T-helper 2 cell treated with Interferon-gamma antibody and Interleukin-4, amounts not matched to agents 5 μg/mL and 100 μg/mL, for 36 hours (primary cell): Measurements from ENCODE around the gene PCED1B.
"Not testable (repeated sequence)": the region's sequence is repeated elsewhere in the genome, so short reads cannot be mapped to it uniquely, and the experiment has no call there.

ENCODE experiments used
- DNase-seq: peaks from one replicate; pipeline ENCODE4 v3.0.0; 2021; ENCODE audit warnings: low spot score
- H3K27ac Mint-ChIP-seq: one replicate; pipeline ENCODE4 v1.8.0; 2021; ENCODE audit warnings: mild to moderate bottlenecking, mixed read lengths
- H3K27me3 Mint-ChIP-seq: one replicate; pipeline ENCODE4 v1.8.0; 2021; ENCODE audit warnings: low read depth, mixed read lengths
- H3K36me3 Mint-ChIP-seq: one replicate; pipeline ENCODE4 v1.8.0; 2021; ENCODE audit warnings: low read depth, mixed read lengths
- H3K4me1 Mint-ChIP-seq: one replicate; pipeline ENCODE4 v1.8.0; 2021; ENCODE audit warnings: low read depth, mixed read lengths
- H3K4me3 Mint-ChIP-seq: one replicate; pipeline ENCODE4 v1.8.0; 2022; ENCODE audit warnings: mild to moderate bottlenecking, moderate library complexity, mixed read lengths
- H3K9me3 Mint-ChIP-seq: one replicate; pipeline ENCODE4 v1.8.0; 2021; ENCODE audit warnings: mixed read lengths

The PCED1B gene

DNA sequence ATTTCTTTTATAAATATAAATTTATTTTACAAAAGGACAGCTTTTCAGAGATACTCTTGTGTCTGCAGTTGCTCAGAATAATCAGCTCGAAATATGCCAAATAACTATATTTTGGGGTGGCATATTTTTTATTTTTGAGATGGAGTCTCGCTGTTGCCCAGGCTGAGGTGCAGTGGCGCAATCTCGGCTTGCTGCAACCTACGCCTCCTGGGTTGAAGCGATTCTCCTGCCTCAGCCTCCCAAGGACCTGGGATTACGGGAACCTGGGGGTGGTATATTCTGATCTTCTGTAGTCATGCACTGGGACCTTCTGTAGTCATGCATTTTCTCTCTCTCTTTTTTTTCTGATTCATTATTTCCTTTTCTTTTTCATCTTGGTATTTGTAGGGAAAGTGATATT, 135.3 kb downstream of the PCED1B start:
- H3K27ac Mint-ChIP-seq: peak overlapping the region; percentile 98
- no peaks in the 10 kb centered on the region for H3K9me3 Mint-ChIP-seq
- H3K36me3 Mint-ChIP-seq: peaks cover 55% of the 10 kb centered on the region
- H3K4me3 Mint-ChIP-seq: peak overlapping the region; percentile 96
- peaks cover 46% of the 10 kb centered on the region for H3K4me1 Mint-ChIP-seq
- DNase-seq: peak; percentile 51
- H3K27me3 Mint-ChIP-seq: no peaks in the 10 kb centered on the region

- no peaks in the 10 kb centered on the region for H3K27me3 Mint-ChIP-seq
- H3K27ac Mint-ChIP-seq: peak overlapping the region; percentile 98
- H3K4me3 Mint-ChIP-seq: peak overlapping the region; percentile 96
- peaks cover 45% of the 10 kb centered on the region for H3K4me1 Mint-ChIP-seq
- peak; percentile 74 for DNase-seq
- H3K9me3 Mint-ChIP-seq: no peaks in the 10 kb centered on the region
- peaks cover 55% of the 10 kb centered on the region for H3K36me3 Mint-ChIP-seq
Measured at GRCh38 chr12:47216150-47216677, 136.8 kb downstream of the PCED1B start.

GRCh38 chr12:47217595-47217869, 138.1 kb downstream of the PCED1B start:
- Mint-ChIP-seq H3K36me3 (peaks cover 55% of the 10 kb centered on the region), H3K4me1 (peaks cover 48% of the 10 kb centered on the region), H3K4me3 (peak overlapping the region; percentile 96), H3K27ac (peak overlapping the region; percentile 98)
- not testable (repeated sequence) for DNase-seq, H3K9me3 Mint-ChIP-seq, H3K27me3 Mint-ChIP-seq

DNA sequence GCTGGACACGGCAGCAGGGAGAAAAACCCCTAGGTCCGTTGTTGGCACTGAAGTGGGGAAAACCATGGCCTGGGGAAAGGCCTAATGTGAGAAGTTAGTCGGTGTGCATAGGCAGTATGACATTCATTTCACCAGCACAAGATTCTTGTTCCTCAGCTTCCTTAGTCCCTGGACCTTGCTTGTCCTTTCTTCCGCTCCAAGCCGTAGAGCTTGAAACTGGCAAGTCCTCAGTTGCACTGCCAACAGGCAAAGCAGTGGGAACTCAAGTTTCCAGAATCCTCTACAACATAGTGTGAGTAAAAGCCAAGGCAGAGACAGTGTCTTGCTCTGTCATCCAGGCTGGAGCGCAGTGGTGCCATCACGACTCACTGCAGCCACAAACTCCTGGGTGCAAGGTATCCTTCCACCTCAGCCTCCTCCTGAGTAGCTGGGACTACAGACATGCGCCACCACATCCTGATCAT, 138.8 kb downstream of the PCED1B start:
- no peaks in the 10 kb centered on the region for H3K27me3 Mint-ChIP-seq
- peak overlapping the region; percentile 98 for H3K27ac Mint-ChIP-seq
- peak; percentile 40 for DNase-seq
- H3K4me1 Mint-ChIP-seq: peaks cover 50% of the 10 kb centered on the region
- peaks cover 58% of the 10 kb centered on the region for H3K36me3 Mint-ChIP-seq
- peak overlapping the region; percentile 96 for H3K4me3 Mint-ChIP-seq
- no peaks in the 10 kb centered on the region for H3K9me3 Mint-ChIP-seq

GRCh38 chr12:47219243-47219642, 139.8 kb downstream of the PCED1B start:
- Mint-ChIP-seq H3K27ac (peak overlapping the region; percentile 66), H3K27me3 (no peaks in the 10 kb centered on the region), H3K4me1 (peaks cover 48% of the 10 kb centered on the region), H3K9me3 (no peaks in the 10 kb centered on the region), H3K4me3 (peak overlapping the region; percentile 96), H3K36me3 (peaks cover 55% of the 10 kb centered on the region)
- no peak for DNase-seq

- Mint-ChIP-seq H3K4me3 (peak overlapping the region; percentile 59), H3K4me1 (peaks cover 52% of the 10 kb centered on the region), H3K27ac (peak overlapping the region; percentile 21), H3K9me3 (no peaks in the 10 kb centered on the region), H3K36me3 (peaks cover 59% of the 10 kb centered on the region), H3K27me3 (no peaks in the 10 kb centered on the region)
- no peak for DNase-seq
Measured at GRCh38 chr12:47221256-47222023, 142.0 kb downstream of the PCED1B start.

- no peak for DNase-seq
- Mint-ChIP-seq H3K27ac (peak overlapping the region; percentile 89), H3K27me3 (no peaks in the 10 kb centered on the region), H3K36me3 (peaks cover 57% of the 10 kb centered on the region), H3K9me3 (no peaks in the 10 kb centered on the region), H3K4me1 (peaks cover 54% of the 10 kb centered on the region), H3K4me3 (peak overlapping the region; percentile 76)
Measured at GRCh38 chr12:47222520-47223030, 143.2 kb downstream of the PCED1B start.

GRCh38 chr12:47223031-47223847, 143.8 kb downstream of the PCED1B start:
- Mint-ChIP-seq H3K4me1 (peaks cover 51% of the 10 kb centered on the region), H3K36me3 (peaks cover 56% of the 10 kb centered on the region), H3K4me3 (peak overlapping the region; percentile 76), H3K9me3 (no peaks in the 10 kb centered on the region), H3K27me3 (no peaks in the 10 kb centered on the region), H3K27ac (peak overlapping the region; percentile 89)
- no peak for DNase-seq

- Mint-ChIP-seq H3K4me1 (peaks cover 53% of the 10 kb centered on the region), H3K9me3 (no peaks in the 10 kb centered on the region), H3K27ac (peak overlapping the region; percentile 89), H3K36me3 (peaks cover 59% of the 10 kb centered on the region), H3K4me3 (peak overlapping the region; percentile 76), H3K27me3 (no peaks in the 10 kb centered on the region)
- no peak for DNase-seq
Measured at GRCh38 chr12:47223848-47224213, 144.4 kb downstream of the PCED1B start.

GRCh38 chr12:47224563-47225133, 145.2 kb downstream of the PCED1B start:
- Mint-ChIP-seq H3K4me3 (peak overlapping the region; percentile 19), H3K4me1 (peaks cover 57% of the 10 kb centered on the region), H3K27me3 (no peaks in the 10 kb centered on the region), H3K36me3 (peaks cover 63% of the 10 kb centered on the region), H3K27ac (peak overlapping the region; percentile 56), H3K9me3 (no peaks in the 10 kb centered on the region)
- DNase-seq: no peak

DNA sequence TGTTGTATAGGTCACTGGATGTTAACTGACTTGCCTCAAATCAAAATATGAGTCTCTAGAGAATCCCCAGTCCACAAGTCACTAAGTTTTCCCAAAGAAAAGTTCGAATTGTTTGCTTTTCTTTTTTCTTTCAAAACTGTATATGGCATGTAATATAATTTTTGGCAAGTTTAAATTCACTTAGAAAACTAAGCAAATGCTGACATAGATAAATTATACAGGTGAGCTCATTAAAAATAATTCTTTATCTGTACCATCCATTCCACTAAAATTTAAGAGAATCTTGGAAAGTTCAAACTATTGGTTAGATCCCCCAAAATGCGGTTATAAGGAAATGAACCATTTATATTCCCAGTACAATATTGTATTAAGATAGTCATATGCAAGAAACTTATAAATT, 145.9 kb downstream of the PCED1B start:
- Mint-ChIP-seq H3K27me3 (no peaks in the 10 kb centered on the region), H3K9me3 (no peaks in the 10 kb centered on the region), H3K27ac (no peak overlapping the region), H3K4me3 (no peak overlapping the region), H3K36me3 (peaks cover 65% of the 10 kb centered on the region), H3K4me1 (peaks cover 55% of the 10 kb centered on the region)
- DNase-seq: no peak

- Mint-ChIP-seq H3K9me3 (no peaks in the 10 kb centered on the region), H3K4me3 (no peak overlapping the region), H3K27me3 (no peaks in the 10 kb centered on the region), H3K27ac (no peak overlapping the region), H3K36me3 (peaks cover 69% of the 10 kb centered on the region), H3K4me1 (peaks cover 53% of the 10 kb centered on the region)
- no peak for DNase-seq
Measured at GRCh38 chr12:47226199-47226598, 146.8 kb downstream of the PCED1B start.

- Mint-ChIP-seq H3K27me3 (no peaks in the 10 kb centered on the region), H3K36me3 (peaks cover 66% of the 10 kb centered on the region), H3K27ac (no peak overlapping the region), H3K9me3 (no peaks in the 10 kb centered on the region), H3K4me3 (no peak overlapping the region), H3K4me1 (peaks cover 43% of the 10 kb centered on the region)
- DNase-seq: no peak
Measured at GRCh38 chr12:47228802-47229201, 149.4 kb downstream of the PCED1B start.

- H3K9me3 Mint-ChIP-seq: no peaks in the 10 kb centered on the region
- H3K36me3 Mint-ChIP-seq: peaks cover 68% of the 10 kb centered on the region
- H3K27me3 Mint-ChIP-seq: no peaks in the 10 kb centered on the region
- peaks cover 33% of the 10 kb centered on the region for H3K4me1 Mint-ChIP-seq
- no peak overlapping the region for H3K27ac Mint-ChIP-seq
- no peak overlapping the region for H3K4me3 Mint-ChIP-seq
- no peak for DNase-seq
Measured at GRCh38 chr12:47231456-47231855, 152.0 kb downstream of the PCED1B start.
